Tibial nerve (tissue), 4 donors: ENCODE measurements around the gene SPATA6L. TPM values are rescaled to one million over a fixed set of nuclear protein-coding genes. Genes with fewer than 3 reads are reported as not detected.

Source experiments
- DNase-seq, 2 donors: peaks; one replicate each; pipeline ENCODE4 v3.0.0-alpha.2; 2019; ENCODE audit warnings: low spot score in 2 of 2
- H3K27ac ChIP-seq, 4 donors: fragments of 200-600 bp; sonication (generic) in 3 of 4; one replicate each; pipeline ENCODE4 v1.5.1; 2017 to 2019; ENCODE audit warnings: mild to moderate bottlenecking in 1 of 4
- H3K27me3 ChIP-seq, 2 donors: fragments of 200-600 bp; sonication (generic) in 1 of 2; one replicate each; pipeline versions ENCODE4 v1.5.1 to v1.6.0; 2017 to 2019
- H3K36me3 ChIP-seq, 3 donors: fragments of 200-600 bp; sonication (generic); one replicate each; pipeline ENCODE4 v1.5.1; 2018 to 2019
- H3K4me1 ChIP-seq, 4 donors: fragments of 200-600 bp; sonication (generic) in 3 of 4; one replicate each; pipeline ENCODE4 v1.5.1; 2017 to 2019
- H3K4me3 ChIP-seq, 4 donors: fragments of 200-600 bp; sonication (generic) in 3 of 4; one replicate each; pipeline ENCODE4 v1.5.1; 2017 to 2019; ENCODE audit warnings: mild to moderate bottlenecking in 1 of 4, moderate library complexity in 1 of 4
- H3K9me3 ChIP-seq, 4 donors: fragments of 200-600 bp; sonication (generic) in 3 of 4; one replicate each; pipeline ENCODE4 v1.5.1; 2017 to 2019
- EP300 ChIP-seq, 2 donors: sonication (generic); formaldehyde crosslinking; IDR thresholded peaks; one replicate each; pipeline ENCODE4 v1.6.1; 2017; ENCODE audit warnings: antibody characterized with exemption in 2 of 2, mild to moderate bottlenecking in 1 of 2
- POLR2A ChIP-seq, 2 donors: fragments of 450-650 bp; IDR thresholded peaks; one replicate each; pipeline ENCODE4 v1.6.1; 2017; ENCODE audit warnings: antibody characterized with exemption in 2 of 2, mild to moderate bottlenecking in 2 of 2, moderate library complexity in 2 of 2
- WGBS, 2 donors: methylation state at CpG; one replicate each; pipeline ENCODE4 v1.1.5; 2018; 5-methylcytosine and 5-hydroxymethylcytosine counted together
- total RNA-seq, 4 donors: library from RNA; depleted of rRNA; stranded (reverse); fragments of >200 nt; gene quantifications; one replicate each; pipeline ENCODE4 v1.1.0, GENCODE V29; 2016
- TF ChIP-seq, protein P1 (sequence below), 5 experiments: fragments of 200-600 bp in 3 of 5; fragments of 450-650 bp in 2 of 5; sonication (generic) in 3 of 5; IDR thresholded peaks; one replicate each; pipeline ENCODE4 v1.5.1; 2016 to 2019; ENCODE audit warnings: antibody characterized with exemption in 5 of 5, mild to moderate bottlenecking in 3 of 5, moderate library complexity in 2 of 5

SPATA6L gene, protein sequence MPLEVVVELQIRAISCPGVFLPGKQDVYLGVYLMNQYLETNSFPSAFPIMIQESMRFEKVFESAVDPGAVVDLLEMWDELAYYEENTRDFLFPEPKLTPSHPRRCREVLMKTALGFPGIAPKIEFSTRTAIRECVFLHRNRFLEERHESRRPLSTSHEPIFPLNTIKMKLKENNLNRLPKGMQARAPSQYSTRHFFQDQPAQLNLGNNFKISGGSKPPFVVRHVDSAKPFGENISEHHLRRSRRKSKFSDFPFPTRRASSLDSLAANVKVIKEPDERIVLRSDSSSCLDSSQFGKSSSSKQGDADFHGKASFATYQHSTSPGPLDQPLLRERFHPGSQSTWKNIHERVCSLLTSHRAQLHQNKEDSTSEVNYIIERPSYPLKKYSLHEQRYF
- 1 to 10 TPM; 1.3 to 5.4 (median 3.8) TPM for total RNA-seq

DNA sequence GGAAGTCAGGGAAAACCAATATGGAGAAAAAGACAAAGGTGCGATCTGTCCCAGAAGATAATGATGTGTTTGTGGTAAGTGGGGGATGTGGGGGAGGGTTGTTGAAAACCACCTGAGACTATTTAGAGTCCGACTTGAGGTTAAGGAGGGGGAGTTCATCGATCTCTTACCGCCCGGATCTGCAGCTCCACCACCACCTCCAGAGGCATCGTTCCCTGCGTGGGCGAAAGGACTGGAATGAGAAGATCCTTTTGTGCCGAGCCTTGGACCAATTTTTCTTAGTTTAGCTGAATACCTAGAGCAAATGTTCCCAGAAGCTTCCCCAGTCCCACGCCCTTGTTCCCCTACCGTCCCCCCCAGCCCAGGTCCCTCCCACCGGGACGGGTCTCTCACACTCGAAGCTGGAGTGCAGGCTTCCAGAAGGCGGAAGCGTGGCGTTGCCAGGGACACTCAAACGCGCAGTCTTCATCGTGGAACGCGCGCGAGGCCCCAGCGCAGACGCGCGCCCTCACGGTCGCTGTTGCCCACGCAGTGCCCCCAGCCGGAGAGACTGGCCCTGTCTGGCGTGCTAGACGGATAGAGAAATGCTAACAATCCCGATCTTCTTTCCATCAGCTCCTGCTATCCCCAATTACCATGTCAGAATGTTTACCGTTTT, at the start of gene SPATA6L:
Gene SPATA6L, minus strand, starts transcription at position 439 of the 658 bp plus-strand sequence. Its CDS starts 230 bp downstream, at position 209.
- H3K9me3 ChIP-seq: no peaks in the 10 kb centered on the region
- peak within 1 kb of the TSS in 3 of 4 donors; percentile 41 to 72 (median 47) for H3K27ac ChIP-seq
- no peak for TF ChIP-seq POLR2A (IDR thresholded peaks at IDR 0.05)
- peak in 1 of 2 donors; percentile 31 for TF ChIP-seq EP300 (IDR thresholded peaks at IDR 0.05)
- H3K27me3 ChIP-seq: no peaks in the 10 kb centered on the region
- 3% methylated on average over 28 to 29 of the region's 36 CpGs for WGBS, 2 donors
- peak in 1 of 2 donors; percentile 34 for DNase-seq
- peak within 1 kb of the TSS; percentile 36 to 50 (median 47) for H3K4me3 ChIP-seq
- no peaks in the 10 kb centered on the region for H3K36me3 ChIP-seq
- H3K4me1 ChIP-seq: peaks cover 0 to 48% (median 32%) of the 10 kb centered on the region in 4 donors

DNA sequence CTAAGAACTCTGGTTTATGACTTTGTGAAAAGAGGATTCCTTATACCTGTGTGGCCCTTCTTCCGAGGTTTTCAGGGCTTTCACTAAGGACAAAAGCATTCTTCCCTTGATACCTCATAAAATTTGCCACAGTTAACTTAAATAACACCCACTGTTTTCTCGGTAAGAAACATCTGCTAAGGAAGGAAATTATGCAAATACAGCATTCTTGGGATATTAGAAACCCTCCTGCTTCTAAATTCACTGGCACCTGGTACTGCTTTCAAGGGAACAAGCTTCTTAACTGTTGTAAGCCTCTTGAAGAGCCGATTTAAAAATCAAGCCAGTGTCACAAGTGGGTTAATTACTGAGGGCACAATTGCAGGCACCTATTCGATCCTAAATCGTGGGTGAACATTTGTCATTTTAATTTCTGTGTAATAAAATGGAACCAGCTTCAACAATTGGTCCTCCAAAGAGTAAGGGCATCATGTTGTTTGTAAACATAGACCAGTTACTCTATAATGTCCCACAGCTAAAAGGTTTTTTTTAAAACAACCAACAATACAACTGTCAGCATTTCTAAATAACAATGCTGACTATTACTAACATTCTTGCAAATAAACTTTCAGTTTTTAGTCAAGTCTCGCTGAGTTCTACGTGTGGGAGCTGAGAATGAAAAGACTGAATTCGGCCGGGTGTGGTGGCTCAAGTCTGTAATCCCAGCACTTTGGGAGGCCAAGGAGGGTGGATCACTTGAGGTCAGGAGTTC, 48.2 kb upstream of the SPATA6L start:
- H3K36me3 ChIP-seq: peaks cover 0 to 61% (median 10%) of the 10 kb centered on the region in 3 donors
- WGBS, 2 donors: 58 to 61% methylated on average over 9 of the region's 9 CpGs
- no peaks in the 10 kb centered on the region for H3K4me1 ChIP-seq
- no peaks in the 10 kb centered on the region for H3K27me3 ChIP-seq
- no peak overlapping the region for H3K27ac ChIP-seq
- no peak overlapping the region for H3K4me3 ChIP-seq
- no peak for DNase-seq
- TF ChIP-seq POLR2A (IDR thresholded peaks at IDR 0.05): no peak
- TF ChIP-seq, protein P1, sequence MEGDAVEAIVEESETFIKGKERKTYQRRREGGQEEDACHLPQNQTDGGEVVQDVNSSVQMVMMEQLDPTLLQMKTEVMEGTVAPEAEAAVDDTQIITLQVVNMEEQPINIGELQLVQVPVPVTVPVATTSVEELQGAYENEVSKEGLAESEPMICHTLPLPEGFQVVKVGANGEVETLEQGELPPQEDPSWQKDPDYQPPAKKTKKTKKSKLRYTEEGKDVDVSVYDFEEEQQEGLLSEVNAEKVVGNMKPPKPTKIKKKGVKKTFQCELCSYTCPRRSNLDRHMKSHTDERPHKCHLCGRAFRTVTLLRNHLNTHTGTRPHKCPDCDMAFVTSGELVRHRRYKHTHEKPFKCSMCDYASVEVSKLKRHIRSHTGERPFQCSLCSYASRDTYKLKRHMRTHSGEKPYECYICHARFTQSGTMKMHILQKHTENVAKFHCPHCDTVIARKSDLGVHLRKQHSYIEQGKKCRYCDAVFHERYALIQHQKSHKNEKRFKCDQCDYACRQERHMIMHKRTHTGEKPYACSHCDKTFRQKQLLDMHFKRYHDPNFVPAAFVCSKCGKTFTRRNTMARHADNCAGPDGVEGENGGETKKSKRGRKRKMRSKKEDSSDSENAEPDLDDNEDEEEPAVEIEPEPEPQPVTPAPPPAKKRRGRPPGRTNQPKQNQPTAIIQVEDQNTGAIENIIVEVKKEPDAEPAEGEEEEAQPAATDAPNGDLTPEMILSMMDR (IDR thresholded peaks at IDR 0.05): no peak
- no peak for TF ChIP-seq EP300 (IDR thresholded peaks at IDR 0.05)
- H3K9me3 ChIP-seq: no peaks in the 10 kb centered on the region

DNA sequence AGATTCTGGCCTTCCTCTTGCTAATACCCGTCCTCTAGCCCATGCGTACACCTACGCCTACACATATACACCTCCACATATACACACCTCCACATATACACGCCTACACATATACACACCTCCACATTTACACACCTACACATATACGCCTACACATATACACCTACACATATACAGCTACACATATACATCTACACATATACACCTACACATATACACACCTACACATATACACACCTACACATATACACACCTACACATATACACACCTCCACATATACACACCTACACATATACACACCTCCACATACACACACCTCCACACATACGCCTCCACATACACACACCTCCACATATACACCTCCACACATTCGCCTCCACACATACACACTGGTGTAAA, 47.6 kb upstream of the SPATA6L start:
- no peak overlapping the region for H3K4me3 ChIP-seq
- no peaks in the 10 kb centered on the region for H3K27me3 ChIP-seq
- no peaks in the 10 kb centered on the region for H3K4me1 ChIP-seq
- 54 to 66% methylated on average over 7 of the region's 7 CpGs for WGBS, 2 donors
- no peak overlapping the region for H3K27ac ChIP-seq
- TF ChIP-seq, protein P1 (IDR thresholded peaks at IDR 0.05): no peak
- no peak for TF ChIP-seq POLR2A (IDR thresholded peaks at IDR 0.05)
- no peak for TF ChIP-seq EP300 (IDR thresholded peaks at IDR 0.05)
- no peak for DNase-seq
- no peaks in the 10 kb centered on the region for H3K9me3 ChIP-seq
- peaks cover 0 to 61% (median 10%) of the 10 kb centered on the region in 3 donors for H3K36me3 ChIP-seq

DNA sequence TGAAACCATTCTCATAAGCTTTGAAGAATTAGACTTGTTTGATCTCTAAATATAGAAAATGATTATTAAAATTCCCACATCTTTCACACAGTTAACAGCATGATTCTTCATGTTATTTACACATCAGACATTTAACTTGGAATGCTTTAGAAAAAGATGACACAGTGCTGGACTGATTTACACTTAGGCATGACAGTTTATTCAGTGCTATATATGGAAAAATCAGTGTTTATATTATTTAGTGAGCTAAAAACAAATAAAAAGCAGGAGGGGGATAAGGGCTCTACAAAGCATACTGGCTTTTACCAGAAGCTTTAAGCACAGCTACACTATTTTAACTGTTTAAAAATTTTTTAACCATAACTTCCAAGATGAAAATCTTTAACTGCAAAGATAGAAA, 43.1 kb upstream of the SPATA6L start:
- Histone ChIP-seq H3K9me3 (no peaks in the 10 kb centered on the region), H3K4me3 (no peak overlapping the region), H3K27ac (no peak overlapping the region), H3K4me1 (no peaks in the 10 kb centered on the region), H3K27me3 (no peaks in the 10 kb centered on the region), H3K36me3 (peaks cover 0 to 57% (median 0%) of the 10 kb centered on the region in 3 donors)
- DNase-seq: no peak
- no peak for TF ChIP-seq POLR2A (IDR thresholded peaks at IDR 0.05)
- TF ChIP-seq, protein P1 (IDR thresholded peaks at IDR 0.05): no peak
- no peak for TF ChIP-seq EP300 (IDR thresholded peaks at IDR 0.05)

DNA sequence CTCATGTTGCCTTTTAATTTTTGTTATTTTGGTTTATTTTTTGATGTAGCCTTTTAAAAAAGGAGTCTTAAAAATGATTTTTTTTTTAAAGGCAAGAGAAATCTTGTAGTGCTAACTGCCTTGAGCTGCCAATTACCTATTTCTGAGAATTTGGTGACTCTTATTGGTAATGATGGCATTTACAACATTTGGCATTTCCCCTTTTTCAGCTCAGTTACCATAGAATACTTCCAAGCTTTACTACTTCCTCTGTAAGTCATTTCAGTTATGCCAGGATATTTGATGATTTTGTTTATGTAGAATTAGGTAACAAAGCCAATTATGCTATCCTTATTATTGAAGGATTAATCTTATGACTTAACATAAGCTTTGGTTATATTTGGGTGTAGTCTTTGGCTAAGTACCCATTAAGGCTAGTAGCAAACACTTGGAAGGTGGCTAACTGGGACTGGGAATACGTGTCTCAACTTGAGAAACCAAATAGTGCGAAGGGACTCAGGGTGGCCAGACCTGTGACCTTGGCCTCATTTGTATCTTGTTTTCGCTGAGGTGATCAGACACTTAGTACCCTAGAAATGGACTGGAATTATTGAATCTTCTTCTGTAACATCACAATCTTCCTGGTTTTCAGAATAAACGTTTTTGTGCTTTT, 40.8 kb upstream of the SPATA6L start:
- Histone ChIP-seq H3K9me3 (no peaks in the 10 kb centered on the region), H3K4me3 (no peak overlapping the region), H3K36me3 (peaks cover 0 to 73% (median 0%) of the 10 kb centered on the region in 3 donors), H3K27me3 (no peaks in the 10 kb centered on the region), H3K27ac (no peak overlapping the region), H3K4me1 (no peaks in the 10 kb centered on the region)
- TF ChIP-seq EP300 (IDR thresholded peaks at IDR 0.05) (no peak), POLR2A (IDR thresholded peaks at IDR 0.05) (no peak)
- TF ChIP-seq, protein P1 (IDR thresholded peaks at IDR 0.05): no peak
- 74 to 79% methylated on average over 4 of the region's 4 CpGs for WGBS, 2 donors
- DNase-seq: no peak
